B cell (primary cell): ENCODE data around the gene PRLR.

Experiments
- EZH2 ChIP-seq: IDR thresholded peaks from 2 replicates; pipeline ENCODE4 v1.6.1; 2012; ENCODE audit warnings: borderline replicate concordance, low read depth, mild to moderate bottlenecking, moderate library complexity, low read length; ENCODE audit not compliant: insufficient read depth, poor library complexity, severe bottlenecking
- TF ChIP-seq, protein P1 (sequence below): fragments of 200-600 bp; IDR thresholded peaks from one replicate; pipeline ENCODE4 v1.8.0; 2022; ENCODE audit warnings: antibody characterized with exemption, mild to moderate bottlenecking

DNA sequence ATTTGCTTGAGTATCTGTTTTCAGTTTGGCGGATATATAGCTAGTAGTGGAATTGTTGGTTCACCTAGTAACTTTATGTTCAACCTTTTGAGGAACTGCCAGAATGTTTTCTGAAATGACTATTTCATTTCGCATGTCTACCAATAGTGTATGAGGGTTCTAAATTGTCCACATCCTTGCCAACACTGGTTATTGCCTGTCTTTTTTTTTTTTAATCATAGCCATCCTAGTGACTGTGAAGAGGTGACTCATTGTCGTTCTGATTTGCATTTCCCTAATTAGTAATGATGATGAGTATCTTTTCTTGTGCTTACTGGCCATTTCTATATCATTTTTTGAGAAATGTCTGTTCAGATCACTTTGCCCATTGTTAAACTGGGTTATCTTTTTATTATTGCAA is 52.5 kb downstream of the PRLR start:
- TF ChIP-seq, protein P1, sequence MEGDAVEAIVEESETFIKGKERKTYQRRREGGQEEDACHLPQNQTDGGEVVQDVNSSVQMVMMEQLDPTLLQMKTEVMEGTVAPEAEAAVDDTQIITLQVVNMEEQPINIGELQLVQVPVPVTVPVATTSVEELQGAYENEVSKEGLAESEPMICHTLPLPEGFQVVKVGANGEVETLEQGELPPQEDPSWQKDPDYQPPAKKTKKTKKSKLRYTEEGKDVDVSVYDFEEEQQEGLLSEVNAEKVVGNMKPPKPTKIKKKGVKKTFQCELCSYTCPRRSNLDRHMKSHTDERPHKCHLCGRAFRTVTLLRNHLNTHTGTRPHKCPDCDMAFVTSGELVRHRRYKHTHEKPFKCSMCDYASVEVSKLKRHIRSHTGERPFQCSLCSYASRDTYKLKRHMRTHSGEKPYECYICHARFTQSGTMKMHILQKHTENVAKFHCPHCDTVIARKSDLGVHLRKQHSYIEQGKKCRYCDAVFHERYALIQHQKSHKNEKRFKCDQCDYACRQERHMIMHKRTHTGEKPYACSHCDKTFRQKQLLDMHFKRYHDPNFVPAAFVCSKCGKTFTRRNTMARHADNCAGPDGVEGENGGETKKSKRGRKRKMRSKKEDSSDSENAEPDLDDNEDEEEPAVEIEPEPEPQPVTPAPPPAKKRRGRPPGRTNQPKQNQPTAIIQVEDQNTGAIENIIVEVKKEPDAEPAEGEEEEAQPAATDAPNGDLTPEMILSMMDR, result no peak
- TF ChIP-seq EZH2, result no peak
